ENCODE measurements around the gene ACTR3. TPM values are rescaled to one million over a fixed set of nuclear protein-coding genes. Genes with fewer than 3 reads are reported as not detected.

Gene ACTR3
- total and polyA plus RNA-seq, 2 experiments from 2014 or later: 361 to 410 TPM

DNA sequence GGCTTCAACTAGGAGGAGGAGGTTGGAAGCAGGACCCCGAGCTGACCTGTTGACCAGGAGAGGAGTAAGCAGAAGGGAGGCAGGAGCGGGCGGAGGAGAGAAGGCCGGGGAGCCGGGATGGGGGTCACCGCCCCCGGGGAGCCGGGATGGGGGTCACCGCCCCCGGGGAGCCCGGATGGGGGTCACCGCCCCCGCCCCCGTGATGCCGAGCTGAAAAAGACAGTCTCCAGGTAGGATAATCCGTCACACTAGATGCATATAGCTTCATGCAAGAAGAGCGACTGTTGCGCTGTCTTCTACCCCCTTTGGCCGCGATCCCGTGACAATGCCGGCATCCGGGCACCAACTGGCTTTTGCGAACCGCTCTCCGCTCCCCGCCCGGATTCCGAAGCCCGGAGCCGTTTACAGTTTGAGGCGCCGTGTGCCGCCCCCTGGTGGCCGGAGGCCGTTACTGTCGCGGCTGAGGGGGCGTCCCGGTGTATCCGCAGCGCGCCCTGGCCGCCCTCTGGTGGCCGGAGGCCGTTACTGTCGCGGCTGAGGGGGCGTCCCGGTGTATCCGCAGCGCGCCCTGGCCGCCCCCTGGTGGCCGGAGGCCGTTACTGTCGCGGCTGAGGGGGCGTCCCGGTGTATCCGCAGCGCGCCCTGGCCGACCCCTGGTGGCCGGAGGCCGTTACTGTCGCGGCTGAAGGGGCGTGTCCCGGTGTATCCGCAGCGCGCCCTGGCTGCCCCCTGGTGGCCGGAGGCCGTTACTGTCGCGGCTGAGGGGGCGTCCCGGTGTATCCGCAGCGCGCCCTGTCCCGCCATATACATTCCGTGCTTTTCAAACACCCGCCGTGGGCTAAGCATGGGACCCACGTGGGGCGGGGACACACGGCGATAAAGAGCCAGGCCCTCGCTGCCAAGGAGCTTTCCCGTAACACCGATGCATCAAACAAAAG, 89.6 kb downstream of the ACTR3 start:
- in situ Hi-C loops (cut with MboI): loop anchor here (10.0 kb wide), 1 partner anchor 575 kb away; no protein-coding TSS in a partner anchor

DNA sequence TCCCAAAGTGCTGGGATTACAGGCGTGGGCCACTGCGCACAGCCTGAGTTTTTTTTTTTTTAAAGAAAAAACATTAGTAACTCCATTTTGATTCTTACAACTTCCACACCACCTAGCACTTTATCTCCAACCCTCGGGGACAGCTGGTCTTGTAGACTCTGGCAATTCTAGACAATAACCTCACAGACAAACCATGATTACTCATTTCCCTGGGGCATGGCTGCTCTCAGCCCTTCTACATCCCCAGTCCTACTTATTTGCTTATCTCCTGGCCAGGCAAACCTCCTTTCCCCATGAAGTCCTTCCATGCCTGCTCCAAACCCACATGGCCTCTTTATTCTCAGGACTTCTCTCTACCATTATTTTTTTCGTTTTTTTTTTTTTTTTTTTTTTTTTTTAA, 91.1 kb downstream of the ACTR3 start:
- Histone ChIP-seq H3K27me3 (replicated peaks; ENCODE audit: insufficient read depth) (no peaks in the 10 kb centered on the region), H2AFZ (no peak overlapping the region), H3K27ac (0 out of 2 replicates have a peak overlapping the region, but pooled peaks have one; percentile 8), H3K9me2 (ENCODE audit: insufficient read depth) (no peaks in the 10 kb centered on the region), H3K4me1 (ENCODE audit: insufficient read depth) (peaks cover 5% of the 10 kb centered on the region; the same call in 1 of the 2 replicates), H3K36me3 (ENCODE audit: low read depth) (no peaks in the 10 kb centered on the region), H4K20me1 (ENCODE audit: insufficient read depth) (no peaks in the 10 kb centered on the region), H3K79me2 (ENCODE audit: insufficient read depth) (no peaks in the 10 kb centered on the region), H3F3A (ENCODE audit: insufficient read depth) (peaks cover 6% of the 10 kb centered on the region; the same call in 1 of the 2 replicates), H3K9me3 (ENCODE audit: low read depth) (no peaks in the 10 kb centered on the region), H3K4me3 (no peak overlapping the region), H3K4me2 (ENCODE audit: unreplicated experiment) (no peak overlapping the region), H3K9ac (no peak overlapping the region)
- in situ Hi-C loops (cut with MboI): no loop called here
- 64 to 69% methylated on average over 4 of the region's 4 CpGs for WGBS, 2 experiments (ENCODE audit: low coverage in 1 of 2, low lambda C conversion rate in 2 of 2, missing lambda C conversion rate in 2 of 2)
- TF ChIP-seq EZH2 (IDR thresholded peaks at IDR 0.05; ENCODE audit: insufficient read depth, poor library complexity, severe bottlenecking) (no peak), EZH2phosphoT487 (IDR thresholded peaks at IDR 0.05; ENCODE audit: insufficient read depth, low read depth) (no peak)
- DNase-seq: peak; percentile 70

More for the DNA sequence above, 89.6 kb downstream of the ACTR3 start:
- Histone ChIP-seq H3K4me1 (ENCODE audit: insufficient read depth) (peaks cover 5% of the 10 kb centered on the region; the same call in 1 of the 2 replicates), H3K9me3 (ENCODE audit: low read depth) (no peaks in the 10 kb centered on the region), H3K9ac (no peak overlapping the region), H3K9me2 (ENCODE audit: insufficient read depth) (no peaks in the 10 kb centered on the region), H3F3A (ENCODE audit: insufficient read depth) (peaks cover 20% of the 10 kb centered on the region), H3K4me2 (ENCODE audit: unreplicated experiment) (no peak overlapping the region), H3K79me2 (ENCODE audit: insufficient read depth) (no peaks in the 10 kb centered on the region), H3K4me3 (no peak overlapping the region), H3K27me3 (replicated peaks; ENCODE audit: insufficient read depth) (no peaks in the 10 kb centered on the region), H2AFZ (no peak overlapping the region), H4K20me1 (ENCODE audit: insufficient read depth) (no peaks in the 10 kb centered on the region), H3K36me3 (ENCODE audit: low read depth) (no peaks in the 10 kb centered on the region), H3K27ac (no peak overlapping the region)
- TF ChIP-seq EZH2 (IDR thresholded peaks at IDR 0.05; ENCODE audit: insufficient read depth, poor library complexity, severe bottlenecking) (no peak), EZH2phosphoT487 (IDR thresholded peaks at IDR 0.05; ENCODE audit: insufficient read depth, low read depth) (no peak)
- WGBS, 2 experiments (ENCODE audit: low coverage in 1 of 2, low lambda C conversion rate in 2 of 2, missing lambda C conversion rate in 2 of 2): 72 to 83% methylated on average over 45 to 78 of the region's 93 CpGs
- no peak for DNase-seq

DNA sequence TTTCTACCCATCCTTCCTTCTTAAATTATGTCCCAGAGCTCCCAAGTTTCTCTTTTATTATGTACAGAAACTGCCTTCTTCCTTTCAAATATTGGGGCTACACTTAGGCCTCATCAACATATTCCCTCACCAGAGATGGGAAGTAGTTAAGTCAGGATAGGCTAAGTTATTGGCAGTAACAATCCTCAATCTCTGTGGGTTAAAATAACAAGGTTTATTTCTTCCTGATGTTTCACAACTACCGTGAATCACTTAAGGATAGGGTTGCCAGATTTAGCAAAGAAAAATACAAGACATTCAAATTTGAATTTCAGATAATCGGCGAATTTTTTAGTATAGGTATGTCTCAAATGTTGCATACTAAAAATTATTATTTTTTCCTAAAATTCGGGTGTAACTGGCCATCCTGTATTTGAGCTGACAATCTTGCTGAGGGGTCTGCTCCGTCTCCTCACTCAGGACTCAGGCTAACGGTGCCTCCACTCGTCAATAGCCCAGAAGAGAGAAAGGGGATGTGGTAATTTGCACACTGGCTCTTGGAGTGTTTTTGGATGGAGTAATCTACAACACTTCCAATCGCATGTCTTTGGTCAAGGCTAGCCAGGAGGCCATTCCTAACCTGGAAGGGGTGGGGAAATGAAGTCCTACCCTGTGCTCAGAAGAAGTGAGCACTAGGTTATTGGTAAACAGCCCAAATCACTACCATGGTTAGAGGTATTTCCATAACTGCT, 91.7 kb downstream of the ACTR3 start:
- DNase-seq: peak; percentile 50
- TF ChIP-seq EZH2 (IDR thresholded peaks at IDR 0.05; ENCODE audit: insufficient read depth, poor library complexity, severe bottlenecking) (no peak), EZH2phosphoT487 (IDR thresholded peaks at IDR 0.05; ENCODE audit: insufficient read depth, low read depth) (no peak)
- H3K9me2 ChIP-seq (ENCODE audit: insufficient read depth): no peaks in the 10 kb centered on the region
- no peaks in the 10 kb centered on the region for H3K79me2 ChIP-seq (ENCODE audit: insufficient read depth)
- H3K4me2 ChIP-seq (ENCODE audit: unreplicated experiment): no peak overlapping the region
- peaks cover 6% of the 10 kb centered on the region; the same call in 1 of the 2 replicates for H3F3A ChIP-seq (ENCODE audit: insufficient read depth)
- WGBS, 2 experiments (ENCODE audit: low coverage in 1 of 2, low lambda C conversion rate in 2 of 2, missing lambda C conversion rate in 2 of 2): 87% methylated on average over 8 of the region's 8 CpGs
- no peak overlapping the region for H3K9ac ChIP-seq
- H3K27me3 ChIP-seq (replicated peaks; ENCODE audit: insufficient read depth): no peaks in the 10 kb centered on the region
- no peak overlapping the region for H2AFZ ChIP-seq
- no peaks in the 10 kb centered on the region for H3K36me3 ChIP-seq (ENCODE audit: low read depth)
- H3K4me3 ChIP-seq: no peak overlapping the region
- H3K4me1 ChIP-seq (ENCODE audit: insufficient read depth): peaks cover 5% of the 10 kb centered on the region; the same call in 1 of the 2 replicates
- in situ Hi-C loops (cut with MboI): no loop called here
- no peaks in the 10 kb centered on the region for H4K20me1 ChIP-seq (ENCODE audit: insufficient read depth)
- H3K27ac ChIP-seq: 0 out of 2 replicates have a peak overlapping the region, but pooled peaks have one; percentile 8
- H3K9me3 ChIP-seq (ENCODE audit: low read depth): no peaks in the 10 kb centered on the region

Measured in GM23248 (cell line).